HepG2 (cell line): Measurements from ENCODE around the gene SLC4A7. TPM values are rescaled to one million over a fixed set of nuclear protein-coding genes. Genes with fewer than 3 reads are reported as not detected.

Source experiments
- ATAC-seq: fragments of 200-7000 bp; cut with Tn5 transposase; 3 replicates; pipeline ENCODE4 v1.9.1; 2020; ENCODE audit warnings: mild to moderate bottlenecking, moderate library complexity
- BruUV-seq: library from RNA; stranded (reverse); fragments of 400-500 nt; replicated peaks from 2 replicates; lab custom pipeline; 2021; lab: Mats Ljungman, UMichigan
- CTCF ChIA-PET: fragments of 300-600 bp; formaldehyde crosslinking; extraction: SDS; loops from one replicate; lab custom pipeline; 2021; ENCODE audit warnings: low total read pairs, inconsistent platforms, low intra/inter-chr PET ratio; lab: Yijun Ruan, JAX
- POLR2A ChIA-PET: fragments of 350-600 bp; sonication (Branson Sonifier 250); formaldehyde crosslinking; loops from one replicate; lab custom pipeline; 2020; ENCODE audit warnings: antibody characterized with exemption, inconsistent platforms; lab: Yijun Ruan, JAX
- DNase-seq: peaks from one replicate; pipeline ENCODE4 v3.0.0-alpha.2; 2015; ENCODE audit warnings: low spot score
- FAIRE-seq: peaks from 3 replicates; lab custom pipeline; 2011; peaks lifted over from hg19 to GRCh38; lab: Jason Lieb, UNC
- H2AFZ ChIP-seq: one replicate; pipeline ENCODE4 v1.6.1; 2011; ENCODE audit warnings: low read length, inconsistent platforms
- H3K27ac ChIP-seq: fragments of 300-600 bp; 3 replicates; pipeline ENCODE4 v1.8.0; 2011; ENCODE audit warnings: mixed run types, mild to moderate bottlenecking, mixed read lengths, low read length, inconsistent platforms; ENCODE audit not compliant: insufficient read depth; ENCODE audit errors: extremely low read length
- H3K27me3 ChIP-seq, 2 experiments: fragments of 200-600 bp in 1 of 2; 2 replicates in 1 of 2; 3 replicates in 1 of 2; pipeline versions ENCODE4 v1.6.0 to v1.8.0; 2011; ENCODE audit warnings: low read length in 2 of 2, mild to moderate bottlenecking in 2 of 2, moderate library complexity in 2 of 2, inconsistent platforms in 1 of 2; ENCODE audit not compliant: insufficient read depth in 2 of 2, control insufficient read depth in 1 of 2
- H3K36me3 ChIP-seq, 2 experiments: fragments of 200-600 bp in 1 of 2; replicated peaks in 1 of 2; 2 replicates in 1 of 2; 3 replicates in 1 of 2; pipeline versions ENCODE4 v1.5.1 to v1.8.0; 2011; ENCODE audit warnings: low read length in 2 of 2, inconsistent platforms in 1 of 2; ENCODE audit not compliant: insufficient read depth in 2 of 2, control insufficient read depth in 1 of 2
- H3K4me1 ChIP-seq: 2 replicates; pipeline ENCODE4 v1.5.1; 2012; ENCODE audit warnings: low read length, inconsistent platforms; ENCODE audit not compliant: insufficient read depth
- H3K4me2 ChIP-seq: 2 replicates; pipeline ENCODE4 v1.6.0; 2011; ENCODE audit warnings: low read depth, low read length, inconsistent platforms
- H3K4me3 ChIP-seq, 3 experiments: fragments of 200-600 bp in 1 of 3; sonication (generic), shearing (Covaris generic) in 1 of 3; replicated peaks in 1 of 3; 2 replicates each; pipeline ENCODE4 v1.5.1; 2011 to 2016; ENCODE audit warnings: low read length in 3 of 3, inconsistent platforms in 2 of 3, low read depth in 2 of 3, mild to moderate bottlenecking in 2 of 3, control low read depth in 1 of 3, mixed read lengths in 1 of 3; ENCODE audit not compliant: insufficient read depth in 1 of 3
- H3K79me2 ChIP-seq: one replicate; pipeline ENCODE4 v1.6.1; 2011; ENCODE audit warnings: low read length, inconsistent platforms; ENCODE audit not compliant: insufficient read depth
- H3K9ac ChIP-seq: 2 replicates; pipeline ENCODE4 v1.6.0; 2011; ENCODE audit warnings: mild to moderate bottlenecking, low read depth, low read length, inconsistent platforms; ENCODE audit not compliant: insufficient read depth
- H3K9me3 ChIP-seq: 2 replicates; pipeline ENCODE4 v1.5.1; 2012; ENCODE audit warnings: mild to moderate bottlenecking, low read length
- H4K20me1 ChIP-seq: 2 replicates; pipeline ENCODE4 v1.6.0; 2011; ENCODE audit warnings: inconsistent platforms, mild to moderate bottlenecking, low read length, moderate library complexity; ENCODE audit not compliant: insufficient read depth
- MBD4 ChIP-seq: IDR thresholded peaks from 2 replicates; pipeline ENCODE4 v1.6.1; 2012; ENCODE audit warnings: low read length, inconsistent platforms, borderline replicate concordance
- NCOA5 ChIP-seq: sonication (generic); formaldehyde crosslinking; IDR thresholded peaks from 2 replicates; pipeline ENCODE4 v1.4.0; 2020; ENCODE audit warnings: missing genetic modification reagents
- TRIM24 ChIP-seq: sonication (generic); formaldehyde crosslinking; IDR thresholded peaks from 2 replicates; pipeline ENCODE4 v1.8.0; 2022; ENCODE audit warnings: mild to moderate bottlenecking, missing genetic modification reagents
- TSC22D2 ChIP-seq: sonication (generic); formaldehyde crosslinking; IDR thresholded peaks from 2 replicates; pipeline ENCODE4 v1.5.1; 2020; ENCODE audit warnings: missing genetic modification reagents, mild to moderate bottlenecking, borderline replicate concordance
- ZHX1 ChIP-seq: sonication (generic); formaldehyde crosslinking; IDR thresholded peaks from 2 replicates; pipeline ENCODE4 v1.8.1; 2022; ENCODE audit warnings: low read depth, mild to moderate bottlenecking, missing genetic modification reagents
- ZNF430 ChIP-seq: sonication (generic); formaldehyde crosslinking; IDR thresholded peaks from 2 replicates; pipeline ENCODE4 v1.9.0; 2021; ENCODE audit warnings: mild to moderate bottlenecking, missing genetic modification reagents
- ZNF709 ChIP-seq: sonication (generic); formaldehyde crosslinking; IDR thresholded peaks from 2 replicates; pipeline ENCODE4 v1.5.0; 2020; ENCODE audit warnings: mild to moderate bottlenecking, missing genetic modification reagents
- WGBS: methylation state at CpG from one replicate; pipeline ENCODE4 v1.1.6; 2017; ENCODE audit warnings: low lambda C conversion rate; 5-methylcytosine and 5-hydroxymethylcytosine counted together
- in situ Hi-C: cut with HindIII; loops from 2 replicates; pipeline ENCODE4 v1.10.0; 2017; ENCODE audit warnings: low pct_unique_long_range_greater_than_20kb; ENCODE audit not compliant: extremely low pct_ligation_motif_present
- intact Hi-C: fragments of 100-400 bp; cut with micrococcal nuclease; formaldehyde crosslinking; loops from one replicate; pipeline ENCODE4 v1.10.0; 2022; ENCODE audit not compliant: unreplicated experiment
- polyA plus RNA-seq, 8 experiments: library from polyadenylated mRNA; depleted of rRNA in 3 of 8; stranded (reverse) in 7 of 8; unstranded in 1 of 8; fragments of >200 nt; fragmentation: Illumina TruSeq in 4 of 8; extraction: Trizol in 4 of 8; gene quantifications; 2 replicates each; pipeline versions ENCODE4 v1.2.1 to v1.2.3, GENCODE V29; 2011 to 2016; ENCODE audit warnings: low read depth in 4 of 8, missing spikeins in 1 of 8, mixed read lengths in 1 of 8; ENCODE audit not compliant: insufficient read depth in 1 of 8
- total RNA-seq, 5 experiments: library from RNA; depleted of rRNA; stranded (reverse); fragments of >200 nt; fragmentation: Illumina TruSeq; extraction: Trizol; gene quantifications; 2 replicates each; pipeline ENCODE4 v1.2.3, GENCODE V29; 2016; ENCODE audit warnings: low read depth in 1 of 5
- TF ChIP-seq, protein P1 (sequence below): sonication (generic); formaldehyde crosslinking; IDR thresholded peaks from 2 replicates; pipeline ENCODE4 v1.5.0; 2020; ENCODE audit warnings: mild to moderate bottlenecking, missing genetic modification reagents

SLC4A7 gene
- total and polyA plus RNA-seq, 2 of the 13 experiments (the other 11 are each of a cell fraction or from before 2014, with no cell fraction given): 16.4 to 43.8 TPM

GRCh38 chr3:27464646-27465045 lies 19.5 kb downstream of the SLC4A7 start (continued):
- TF ChIP-seq, protein P1, sequence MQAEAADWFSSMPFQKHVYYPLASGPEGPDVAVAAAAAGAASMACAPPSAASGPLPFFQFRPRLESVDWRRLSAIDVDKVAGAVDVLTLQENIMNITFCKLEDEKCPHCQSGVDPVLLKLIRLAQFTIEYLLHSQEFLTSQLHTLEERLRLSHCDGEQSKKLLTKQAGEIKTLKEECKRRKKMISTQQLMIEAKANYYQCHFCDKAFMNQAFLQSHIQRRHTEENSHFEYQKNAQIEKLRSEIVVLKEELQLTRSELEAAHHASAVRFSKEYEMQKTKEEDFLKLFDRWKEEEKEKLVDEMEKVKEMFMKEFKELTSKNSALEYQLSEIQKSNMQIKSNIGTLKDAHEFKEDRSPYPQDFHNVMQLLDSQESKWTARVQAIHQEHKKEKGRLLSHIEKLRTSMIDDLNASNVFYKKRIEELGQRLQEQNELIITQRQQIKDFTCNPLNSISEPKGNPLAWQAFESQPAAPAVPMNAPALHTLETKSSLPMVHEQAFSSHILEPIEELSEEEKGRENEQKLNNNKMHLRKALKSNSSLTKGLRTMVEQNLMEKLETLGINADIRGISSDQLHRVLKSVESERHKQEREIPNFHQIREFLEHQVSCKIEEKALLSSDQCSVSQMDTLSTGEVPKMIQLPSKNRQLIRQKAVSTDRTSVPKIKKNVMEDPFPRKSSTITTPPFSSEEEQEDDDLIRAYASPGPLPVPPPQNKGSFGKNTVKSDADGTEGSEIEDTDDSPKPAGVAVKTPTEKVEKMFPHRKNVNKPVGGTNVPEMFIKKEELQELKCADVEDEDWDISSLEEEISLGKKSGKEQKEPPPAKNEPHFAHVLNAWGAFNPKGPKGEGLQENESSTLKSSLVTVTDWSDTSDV: no peak
- TF ChIP-seq ZNF709: no peak
- TF ChIP-seq MBD4: no peak
- no peak for TF ChIP-seq NCOA5 (CRISPR knock-in tag)
- no peak for TF ChIP-seq ZNF430 (CRISPR knock-in tag)
- no peak for TF ChIP-seq TRIM24 (CRISPR knock-in tag)

- Histone ChIP-seq H3K4me1 (no peaks in the 10 kb centered on the region), H3K36me3 (peaks cover 0 to 3% of the 10 kb centered on the region in 2 experiments; a peak in 1 of 5 replicates), H3K9ac (no peak overlapping the region), H2AFZ (no peak overlapping the region), H3K27ac (no peak overlapping the region), H3K79me2 (peaks cover 79% of the 10 kb centered on the region), H3K9me3 (no peaks in the 10 kb centered on the region), H3K4me2 (no peak overlapping the region)
- FAIRE-seq: no peak
- no peak for DNase-seq
- in situ Hi-C loops: loop anchor here (25.0 kb wide), 1 partner anchor 325 kb away; no protein-coding TSS in a partner anchor
- TF ChIP-seq TSC22D2 (CRISPR knock-in tag) (no peak), ZHX1 (CRISPR knock-in tag) (no peak)
- TF ChIP-seq, all 625 proteins: peak for 0
- BruUV-seq: no TSS peak
- 96% methylated on average over 8 of the region's 8 CpGs for WGBS
- intact Hi-C loops: no loop called here
- Histone ChIP-seq H3K27me3 (no peaks in the 10 kb centered on the region), H3K4me3 (no peak overlapping the region), H4K20me1 (no peaks in the 10 kb centered on the region)
- ATAC-seq: no peak
- ChIA-PET CTCF (no interaction called here), POLR2A (no interaction called here)
Observed at GRCh38 chr3:27462228-27462627, 22.0 kb downstream of the SLC4A7 start.
